Prostate gland (tissue), 2 donors: ENCODE data around the gene ZCCHC2. TPM values are rescaled to one million over a fixed set of nuclear protein-coding genes. Genes with fewer than 3 reads are reported as not detected.

Source experiments
- DNase-seq: peaks from one replicate; pipeline ENCODE4 v3.0.0-alpha.2; 2019; ENCODE audit warnings: low spot score
- H3K27ac ChIP-seq, 2 donors: fragments of 200-600 bp; sonication (generic); 2 replicates each; pipeline ENCODE4 v1.5.1; 2017 to 2019
- H3K27me3 ChIP-seq: fragments of 200-600 bp; sonication (generic); replicated peaks from 2 replicates; pipeline ENCODE4 v1.5.1; 2019; ENCODE audit not compliant: insufficient read depth
- H3K36me3 ChIP-seq, 2 donors: fragments of 200-600 bp; sonication (generic); 1 replicate in 1 of 2; 2 replicates in 1 of 2; pipeline versions ENCODE4 v1.5.1 to v1.8.1; 2017 to 2019
- H3K4me1 ChIP-seq: fragments of 200-600 bp; sonication (generic); replicated peaks from 2 replicates; pipeline ENCODE4 v1.5.1; 2019
- H3K4me3 ChIP-seq, 2 donors: fragments of 200-600 bp; sonication (generic); 2 replicates each; pipeline ENCODE4 v1.5.1; 2017 to 2019
- H3K9me3 ChIP-seq: fragments of 200-600 bp; sonication (generic); 2 replicates; pipeline ENCODE4 v1.5.1; 2017
- POLR2A ChIP-seq: fragments of 450-650 bp; IDR thresholded peaks from one replicate; pipeline ENCODE4 v1.6.1; 2016; ENCODE audit warnings: antibody characterized with exemption, mild to moderate bottlenecking
- POLR2AphosphoS5 ChIP-seq: sonication (generic); formaldehyde crosslinking; IDR thresholded peaks from one replicate; pipeline ENCODE4 v1.6.1; 2017; ENCODE audit warnings: antibody characterized with exemption
- WGBS: methylation state at CpG from one replicate; pipeline ENCODE4 v1.1.5; 2018; 5-methylcytosine and 5-hydroxymethylcytosine counted together
- intact Hi-C: fragments of 100-400 bp; cut with DNase I; formaldehyde crosslinking; loops from one replicate; pipeline ENCODE4 v1.14.2; 2022
- total RNA-seq, 2 donors: library from RNA; depleted of rRNA; stranded (reverse); fragments of >200 nt; gene quantifications; one replicate each; pipeline ENCODE4 v1.1.0, GENCODE V29; 2016
- TF ChIP-seq, protein P1 (sequence below), 4 experiments: fragments of 200-600 bp in 2 of 4; fragments of 450-650 bp in 2 of 4; sonication (generic) in 2 of 4; IDR thresholded peaks; 1 replicate in 3 of 4; 2 replicates in 1 of 4; pipeline ENCODE4 v1.5.1; 2016 to 2019; ENCODE audit warnings: antibody characterized with exemption in 4 of 4, mild to moderate bottlenecking in 2 of 4, moderate library complexity in 2 of 4

ZCCHC2 gene
- total RNA-seq, 2 donors from 2014 or later = 18.7 to 39.4 TPM

DNA sequence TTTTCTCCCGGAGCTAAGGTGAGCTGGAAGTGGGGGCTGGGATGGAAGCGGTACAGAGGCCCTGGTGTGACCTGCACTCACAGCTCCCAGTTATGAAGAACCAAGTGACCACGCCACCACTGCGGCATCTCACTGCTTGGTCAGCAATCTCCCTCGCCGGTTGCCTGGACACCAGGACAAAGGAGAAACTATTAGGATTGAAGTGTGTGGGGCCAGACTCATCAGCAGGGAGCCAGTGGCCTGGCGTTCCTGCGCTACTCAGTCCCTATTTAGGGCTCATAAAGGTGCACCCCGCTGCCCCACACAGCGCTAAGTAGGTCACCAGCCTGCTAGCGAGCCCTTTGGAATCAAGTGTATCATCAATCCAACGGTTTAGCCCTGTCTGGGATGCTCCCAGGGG, 82.9 kb downstream of the ZCCHC2 start:
- no peak for DNase-seq
- no peak overlapping the region for H3K4me3 ChIP-seq
- no peaks in the 10 kb centered on the region for H3K4me1 ChIP-seq
- TF ChIP-seq POLR2AphosphoS5 (no peak), POLR2A (no peak)
- TF ChIP-seq, protein P1, sequence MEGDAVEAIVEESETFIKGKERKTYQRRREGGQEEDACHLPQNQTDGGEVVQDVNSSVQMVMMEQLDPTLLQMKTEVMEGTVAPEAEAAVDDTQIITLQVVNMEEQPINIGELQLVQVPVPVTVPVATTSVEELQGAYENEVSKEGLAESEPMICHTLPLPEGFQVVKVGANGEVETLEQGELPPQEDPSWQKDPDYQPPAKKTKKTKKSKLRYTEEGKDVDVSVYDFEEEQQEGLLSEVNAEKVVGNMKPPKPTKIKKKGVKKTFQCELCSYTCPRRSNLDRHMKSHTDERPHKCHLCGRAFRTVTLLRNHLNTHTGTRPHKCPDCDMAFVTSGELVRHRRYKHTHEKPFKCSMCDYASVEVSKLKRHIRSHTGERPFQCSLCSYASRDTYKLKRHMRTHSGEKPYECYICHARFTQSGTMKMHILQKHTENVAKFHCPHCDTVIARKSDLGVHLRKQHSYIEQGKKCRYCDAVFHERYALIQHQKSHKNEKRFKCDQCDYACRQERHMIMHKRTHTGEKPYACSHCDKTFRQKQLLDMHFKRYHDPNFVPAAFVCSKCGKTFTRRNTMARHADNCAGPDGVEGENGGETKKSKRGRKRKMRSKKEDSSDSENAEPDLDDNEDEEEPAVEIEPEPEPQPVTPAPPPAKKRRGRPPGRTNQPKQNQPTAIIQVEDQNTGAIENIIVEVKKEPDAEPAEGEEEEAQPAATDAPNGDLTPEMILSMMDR (IDR thresholded peaks at IDR 0.05) = no peak
- 85% methylated on average over 12 of the region's 12 CpGs for WGBS
- no peaks in the 10 kb centered on the region for H3K36me3 ChIP-seq
- H3K27me3 ChIP-seq = no peaks in the 10 kb centered on the region
- H3K27ac ChIP-seq = no peak overlapping the region
- intact Hi-C loops = no loop called here
- H3K9me3 ChIP-seq = no peaks in the 10 kb centered on the region

DNA sequence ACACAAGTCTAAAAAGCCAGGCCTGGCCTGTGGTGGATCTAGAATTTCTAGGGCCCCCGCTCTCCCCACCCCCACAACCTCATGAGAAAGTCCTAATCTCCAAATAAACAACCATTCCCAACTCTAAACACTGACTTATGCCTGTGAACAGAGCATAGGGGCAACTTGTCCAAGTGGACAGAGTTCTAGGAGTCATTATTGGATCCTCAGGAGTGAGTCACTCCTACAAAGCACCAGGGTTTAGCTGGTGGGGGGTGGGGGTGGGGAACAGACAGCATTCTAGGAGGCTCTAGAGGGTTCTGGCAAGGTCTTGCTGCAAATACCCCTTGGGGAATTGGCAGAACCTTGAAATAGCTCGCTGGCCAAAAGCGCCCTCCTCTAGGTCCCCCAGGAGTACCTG, 83.3 kb downstream of the ZCCHC2 start:
- no peak for DNase-seq
- H3K27ac ChIP-seq = no peak overlapping the region
- TF ChIP-seq, protein P1 (IDR thresholded peaks at IDR 0.05) = no peak
- TF ChIP-seq POLR2A (no peak), POLR2AphosphoS5 (no peak)
- no peaks in the 10 kb centered on the region for H3K27me3 ChIP-seq
- no peaks in the 10 kb centered on the region for H3K36me3 ChIP-seq
- no peaks in the 10 kb centered on the region for H3K4me1 ChIP-seq
- WGBS = 72% methylated on average over 3 of the region's 3 CpGs
- intact Hi-C loops = no loop called here
- no peaks in the 10 kb centered on the region for H3K9me3 ChIP-seq
- no peak overlapping the region for H3K4me3 ChIP-seq

DNA sequence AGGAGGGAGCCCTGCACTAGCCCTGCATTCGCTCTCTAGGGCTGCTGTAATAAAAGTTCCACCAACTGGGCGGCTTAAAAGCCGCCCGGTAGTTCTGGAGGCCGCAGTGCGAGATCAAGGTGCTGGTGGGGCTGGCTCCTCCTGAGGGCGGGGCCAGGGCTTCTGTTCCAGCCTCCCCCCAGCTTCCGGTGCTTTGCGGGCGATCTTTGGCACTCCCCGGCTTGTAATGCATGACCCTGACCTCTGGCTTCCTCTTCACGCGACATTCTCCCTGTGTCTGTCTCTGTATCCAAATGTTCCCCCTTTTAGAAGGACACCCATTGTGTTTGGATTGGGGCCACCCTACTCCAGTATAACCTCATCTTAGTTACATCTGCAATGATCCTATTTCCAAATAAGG, 84.5 kb downstream of the ZCCHC2 start:
- H3K4me3 ChIP-seq = no peak overlapping the region
- DNase-seq = no peak
- H3K27ac ChIP-seq = no peak overlapping the region
- no peaks in the 10 kb centered on the region for H3K9me3 ChIP-seq
- H3K36me3 ChIP-seq = no peaks in the 10 kb centered on the region
- 90% methylated on average over 13 of the region's 13 CpGs for WGBS
- H3K27me3 ChIP-seq = no peaks in the 10 kb centered on the region
- H3K4me1 ChIP-seq = no peaks in the 10 kb centered on the region
- intact Hi-C loops = no loop called here
- TF ChIP-seq, protein P1 (IDR thresholded peaks at IDR 0.05) = no peak
- TF ChIP-seq POLR2AphosphoS5 (no peak), POLR2A (no peak)

DNA sequence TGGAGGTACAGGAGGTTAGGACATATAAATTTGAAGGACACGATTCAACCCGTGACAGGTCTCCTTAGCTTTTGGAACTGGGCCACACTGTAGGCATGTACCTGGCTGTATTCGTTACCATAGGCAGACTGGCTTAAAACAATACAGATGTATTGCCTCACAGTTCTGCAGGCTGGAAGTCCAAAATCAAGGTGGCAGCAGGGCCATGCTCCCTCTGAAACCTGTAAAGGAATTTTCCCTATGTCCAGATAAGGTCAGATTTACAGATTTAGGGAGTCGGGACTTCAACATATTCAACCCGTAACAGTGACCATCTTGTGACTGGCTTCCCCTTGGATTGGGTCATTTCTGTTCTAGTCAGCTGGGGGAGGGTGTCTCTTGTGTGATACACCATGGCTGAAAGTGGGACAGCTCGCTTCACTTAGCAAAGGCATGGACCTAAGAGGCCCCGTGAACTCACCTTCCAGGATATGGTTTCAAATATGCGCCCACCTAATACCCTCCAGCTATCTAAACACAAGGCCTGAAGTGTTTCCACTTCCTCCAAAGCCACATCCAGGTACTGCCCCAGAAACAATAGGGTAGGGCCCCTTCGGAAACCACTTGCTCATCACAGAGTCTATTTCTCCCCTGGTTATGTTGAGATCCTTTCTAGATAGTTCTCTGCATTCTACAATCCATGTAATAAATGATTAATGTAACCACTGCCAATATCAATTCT, 85.0 kb downstream of the ZCCHC2 start:
- Histone ChIP-seq H3K36me3 (no peaks in the 10 kb centered on the region), H3K27me3 (no peaks in the 10 kb centered on the region), H3K9me3 (no peaks in the 10 kb centered on the region), H3K27ac (no peak overlapping the region), H3K4me3 (no peak overlapping the region), H3K4me1 (no peaks in the 10 kb centered on the region)
- 87% methylated on average over 9 of the region's 9 CpGs for WGBS
- no peak for DNase-seq
- intact Hi-C loops = no loop called here
- TF ChIP-seq, protein P1 (IDR thresholded peaks at IDR 0.05) = no peak
- TF ChIP-seq POLR2A (no peak), POLR2AphosphoS5 (no peak)

DNA sequence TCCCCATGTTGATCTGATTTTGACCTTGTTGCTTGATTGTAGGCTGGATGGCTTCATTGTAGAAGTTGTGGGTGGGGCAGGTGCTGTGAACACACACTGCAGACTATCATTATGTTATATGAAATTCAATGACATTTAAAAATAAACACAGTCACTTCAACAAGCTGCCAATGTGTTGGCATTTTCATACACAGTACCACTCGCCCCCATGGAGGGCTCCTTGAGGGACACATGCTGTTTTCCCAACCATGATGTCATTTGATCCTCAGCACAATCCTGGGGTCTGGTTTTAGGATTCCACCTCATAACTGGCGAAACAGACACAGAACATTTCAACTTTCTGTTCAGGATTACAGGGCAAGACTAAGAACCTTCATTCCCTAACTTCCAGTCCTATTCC, 86.9 kb downstream of the ZCCHC2 start:
- DNase-seq = no peak
- 85% methylated on average over 2 of the region's 2 CpGs for WGBS
- H3K27me3 ChIP-seq = no peaks in the 10 kb centered on the region
- TF ChIP-seq POLR2AphosphoS5 (no peak), POLR2A (no peak)
- TF ChIP-seq, protein P1 (IDR thresholded peaks at IDR 0.05) = no peak
- H3K4me1 ChIP-seq = no peaks in the 10 kb centered on the region
- H3K36me3 ChIP-seq = no peaks in the 10 kb centered on the region
- H3K9me3 ChIP-seq = no peaks in the 10 kb centered on the region
- H3K27ac ChIP-seq = no peak overlapping the region
- intact Hi-C loops = no loop called here
- H3K4me3 ChIP-seq = no peak overlapping the region
